OCI-LY3 (cell line): ENCODE measurements around the gene SLC25A18.

Experiments
- EZH2phosphoT487 ChIP-seq: fragments of 200-600 bp; shearing (Covaris generic); IDR thresholded peaks from 2 replicates; pipeline ENCODE4 v1.6.1; 2018; ENCODE audit warnings: antibody characterized with exemption, mixed run types, low read depth
- TF ChIP-seq, protein P1 (sequence below): fragments of 200-600, 300-600 bp; sonication (generic); IDR thresholded peaks from 2 replicates; pipeline ENCODE4 v1.5.1; 2014; ENCODE audit warnings: antibody characterized with exemption, low read length, low read depth

DNA sequence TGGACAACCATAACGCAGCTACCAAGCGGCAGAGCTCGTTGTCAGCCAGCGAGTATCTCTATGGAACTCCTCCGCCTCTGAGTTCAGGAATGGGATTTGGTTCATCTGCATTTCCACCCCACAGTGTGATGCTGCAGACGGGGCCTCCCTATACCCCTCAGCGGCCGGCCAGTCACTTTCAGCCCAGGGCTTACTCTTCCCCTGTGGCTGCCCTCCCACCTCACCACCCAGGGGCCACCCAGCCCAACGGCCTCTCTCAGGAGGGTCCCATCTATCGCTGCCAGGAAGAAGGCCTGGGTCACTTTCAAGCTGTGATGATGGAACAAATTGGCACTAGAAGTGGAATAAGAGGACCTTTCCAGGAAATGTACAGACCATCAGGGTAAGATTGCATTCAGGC, 14.1 kb upstream of the SLC25A18 start:
- TF ChIP-seq, protein P1, sequence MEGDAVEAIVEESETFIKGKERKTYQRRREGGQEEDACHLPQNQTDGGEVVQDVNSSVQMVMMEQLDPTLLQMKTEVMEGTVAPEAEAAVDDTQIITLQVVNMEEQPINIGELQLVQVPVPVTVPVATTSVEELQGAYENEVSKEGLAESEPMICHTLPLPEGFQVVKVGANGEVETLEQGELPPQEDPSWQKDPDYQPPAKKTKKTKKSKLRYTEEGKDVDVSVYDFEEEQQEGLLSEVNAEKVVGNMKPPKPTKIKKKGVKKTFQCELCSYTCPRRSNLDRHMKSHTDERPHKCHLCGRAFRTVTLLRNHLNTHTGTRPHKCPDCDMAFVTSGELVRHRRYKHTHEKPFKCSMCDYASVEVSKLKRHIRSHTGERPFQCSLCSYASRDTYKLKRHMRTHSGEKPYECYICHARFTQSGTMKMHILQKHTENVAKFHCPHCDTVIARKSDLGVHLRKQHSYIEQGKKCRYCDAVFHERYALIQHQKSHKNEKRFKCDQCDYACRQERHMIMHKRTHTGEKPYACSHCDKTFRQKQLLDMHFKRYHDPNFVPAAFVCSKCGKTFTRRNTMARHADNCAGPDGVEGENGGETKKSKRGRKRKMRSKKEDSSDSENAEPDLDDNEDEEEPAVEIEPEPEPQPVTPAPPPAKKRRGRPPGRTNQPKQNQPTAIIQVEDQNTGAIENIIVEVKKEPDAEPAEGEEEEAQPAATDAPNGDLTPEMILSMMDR: no peak
- TF ChIP-seq EZH2phosphoT487: no peak
